ENCODE results near the gene SERPINA4.
"Not testable (repeated sequence)": the region's sequence is repeated elsewhere in the genome, so short reads cannot be mapped to it uniquely, and the experiment has no call there.

SERPINA4 gene

GRCh38 chr14:94605361-94605760 lies 44.1 kb downstream of the SERPINA4 start:
- ATAC-seq = no peak
- TF ChIP-seq SNAI2 (CRISPR knock-in tag; IDR thresholded peaks at IDR 0.05) = no peak
- TF ChIP-seq ZFP30 (CRISPR knock-in tag; IDR thresholded peaks at IDR 0.05) = no peak
- TF ChIP-seq TCF4 (CRISPR knock-in tag; IDR thresholded peaks at IDR 0.05; ENCODE audit: borderline replicate concordance) = no peak
- no peak for TF ChIP-seq PPARA (CRISPR knock-in tag; IDR thresholded peaks at IDR 0.05; ENCODE audit: borderline replicate concordance)
- TF ChIP-seq ESRRG (CRISPR knock-in tag; IDR thresholded peaks at IDR 0.05) = no peak
- TF ChIP-seq BACH2 (CRISPR knock-in tag; IDR thresholded peaks at IDR 0.05; ENCODE audit: borderline replicate concordance) = no peak
- TF ChIP-seq PATZ1 (CRISPR knock-in tag; IDR thresholded peaks at IDR 0.05; ENCODE audit: borderline replicate concordance) = no peak
- TF ChIP-seq ZC3H10 (CRISPR knock-in tag; IDR thresholded peaks at IDR 0.05) = no peak
- no peak for TF ChIP-seq POU6F1 (CRISPR knock-in tag; IDR thresholded peaks at IDR 0.05; ENCODE audit: borderline replicate concordance, low read depth)
- no peak for TF ChIP-seq ZFP3 (CRISPR knock-in tag; IDR thresholded peaks at IDR 0.05)
- no peak for TF ChIP-seq CREB5 (CRISPR knock-in tag; IDR thresholded peaks at IDR 0.05; ENCODE audit: low read depth)
- no peak for TF ChIP-seq CSRNP3 (CRISPR knock-in tag; IDR thresholded peaks at IDR 0.05)
- TF ChIP-seq ZNF70 (CRISPR knock-in tag; IDR thresholded peaks at IDR 0.05) = no peak
- TF ChIP-seq CSDC2 (CRISPR knock-in tag; IDR thresholded peaks at IDR 0.05) = no peak
- TF ChIP-seq ISL1 (CRISPR knock-in tag; IDR thresholded peaks at IDR 0.05) = no peak

GRCh38 chr14:94608966-94609365 lies 47.7 kb downstream of the SERPINA4 start:
- not testable (repeated sequence) for ATAC-seq

- no peak for ATAC-seq
- no peak for TF ChIP-seq CSDC2 (CRISPR knock-in tag; IDR thresholded peaks at IDR 0.05)
- TF ChIP-seq ZNF70 (CRISPR knock-in tag; IDR thresholded peaks at IDR 0.05) = no peak
- TF ChIP-seq TCF4 (CRISPR knock-in tag; IDR thresholded peaks at IDR 0.05; ENCODE audit: borderline replicate concordance) = no peak
- TF ChIP-seq ZNF565 (CRISPR knock-in tag; conservative IDR thresholded peaks at IDR 0.05; ENCODE audit: low read depth) = no peak
- TF ChIP-seq PATZ1 (CRISPR knock-in tag; IDR thresholded peaks at IDR 0.05; ENCODE audit: borderline replicate concordance) = no peak
- TF ChIP-seq BACH2 (CRISPR knock-in tag; IDR thresholded peaks at IDR 0.05; ENCODE audit: borderline replicate concordance) = no peak
- TF ChIP-seq ARNTL (CRISPR knock-in tag; IDR thresholded peaks at IDR 0.05; ENCODE audit: borderline replicate concordance, low read depth) = no peak
- no peak for TF ChIP-seq CREB5 (CRISPR knock-in tag; IDR thresholded peaks at IDR 0.05; ENCODE audit: low read depth)
- TF ChIP-seq POU6F1 (CRISPR knock-in tag; IDR thresholded peaks at IDR 0.05; ENCODE audit: borderline replicate concordance, low read depth) = no peak
- TF ChIP-seq ZC3H10 (CRISPR knock-in tag; IDR thresholded peaks at IDR 0.05) = no peak
- TF ChIP-seq GLIS3 (CRISPR knock-in tag; IDR thresholded peaks at IDR 0.05) = no peak
- no peak for TF ChIP-seq OSR1 (CRISPR knock-in tag; IDR thresholded peaks at IDR 0.05)
Observed at GRCh38 chr14:94611179-94611578, 49.9 kb downstream of the SERPINA4 start.
